Small intestine (tissue), 7 donors: ENCODE results near the gene FNBP1. TPM values are rescaled to one million over a fixed set of nuclear protein-coding genes. Genes with fewer than 3 reads are reported as not detected.
"Not testable (repeated sequence)": the region's sequence is repeated elsewhere in the genome, so short reads cannot be mapped to it uniquely, and the experiment has no call there.

Experiments
- DNase-seq, 2 donors: peaks; one replicate each; pipeline versions ENCODE4 v3.0.0 to v3.0.0-alpha.2; 2013
- FAIRE-seq: peaks from 2 replicates; lab custom pipeline; 2012; peaks lifted over from hg19 to GRCh38; lab: Jason Lieb, UNC
- H3K27ac ChIP-seq, 3 donors: one replicate each; pipeline ENCODE4 v1.5.1; 2013; ENCODE audit warnings: low read length in 2 of 3, mild to moderate bottlenecking in 2 of 3, control low read depth in 1 of 3, inconsistent platforms in 1 of 3, low read depth in 1 of 3, moderate library complexity in 1 of 3
- H3K27me3 ChIP-seq, 3 donors: one replicate each; pipeline ENCODE4 v1.6.1; 2013; ENCODE audit warnings: low read length in 3 of 3, inconsistent platforms in 1 of 3; ENCODE audit not compliant: control insufficient read depth in 3 of 3, insufficient read depth in 3 of 3
- H3K36me3 ChIP-seq, 3 donors: one replicate each; pipeline ENCODE4 v1.6.1; 2013; ENCODE audit warnings: low read length in 3 of 3, inconsistent platforms in 1 of 3, low read depth in 1 of 3, mild to moderate bottlenecking in 1 of 3, moderate library complexity in 1 of 3; ENCODE audit not compliant: control insufficient read depth in 3 of 3, insufficient read depth in 2 of 3
- H3K4me1 ChIP-seq, 3 donors: one replicate each; pipeline ENCODE4 v1.6.1; 2013; ENCODE audit warnings: low read length in 2 of 3, inconsistent platforms in 1 of 3, low read depth in 1 of 3, mild to moderate bottlenecking in 1 of 3, moderate library complexity in 1 of 3; ENCODE audit not compliant: control insufficient read depth in 3 of 3, insufficient read depth in 2 of 3
- H3K4me3 ChIP-seq, 3 donors: one replicate each; pipeline ENCODE4 v1.5.1; 2013; ENCODE audit warnings: low read length in 3 of 3, control low read depth in 1 of 3, inconsistent platforms in 1 of 3, low read depth in 1 of 3, mild to moderate bottlenecking in 1 of 3, moderate library complexity in 1 of 3
- H3K9me3 ChIP-seq, 2 donors: one replicate each; pipeline ENCODE4 v1.6.1; 2013; ENCODE audit warnings: low read depth in 1 of 2, low read length in 1 of 2; ENCODE audit not compliant: control insufficient read depth in 2 of 2, insufficient read depth in 1 of 2
- WGBS, 3 donors: extraction: QIAGEN DNeasy Blood & Tissue Kit; methylation state at CpG; one replicate each; pipeline ENCODE4 v1.1.7; 2013; 5-methylcytosine and 5-hydroxymethylcytosine counted together
- polyA plus RNA-seq, 4 donors: library from polyadenylated mRNA; stranded (reverse) in 3 of 4; unstranded in 1 of 4; fragments of 200-250 nt in 3 of 4; fragments of 120-200 nt in 1 of 4; gene quantifications; one replicate each; pipeline versions ENCODE4 v1.2.1 to v1.2.3, GENCODE V29; 2013
- donor health status: healthy with polysubstance abuse.
- donor health status: control.
- donor health status: control.
- donor health status: Bipolar disorder and iron deficiency.
- donor health status: healthy.

The FNBP1 gene
- polyA plus RNA-seq, 4 donors, result 1.3 to 16.5 (median 9.0) TPM

DNA sequence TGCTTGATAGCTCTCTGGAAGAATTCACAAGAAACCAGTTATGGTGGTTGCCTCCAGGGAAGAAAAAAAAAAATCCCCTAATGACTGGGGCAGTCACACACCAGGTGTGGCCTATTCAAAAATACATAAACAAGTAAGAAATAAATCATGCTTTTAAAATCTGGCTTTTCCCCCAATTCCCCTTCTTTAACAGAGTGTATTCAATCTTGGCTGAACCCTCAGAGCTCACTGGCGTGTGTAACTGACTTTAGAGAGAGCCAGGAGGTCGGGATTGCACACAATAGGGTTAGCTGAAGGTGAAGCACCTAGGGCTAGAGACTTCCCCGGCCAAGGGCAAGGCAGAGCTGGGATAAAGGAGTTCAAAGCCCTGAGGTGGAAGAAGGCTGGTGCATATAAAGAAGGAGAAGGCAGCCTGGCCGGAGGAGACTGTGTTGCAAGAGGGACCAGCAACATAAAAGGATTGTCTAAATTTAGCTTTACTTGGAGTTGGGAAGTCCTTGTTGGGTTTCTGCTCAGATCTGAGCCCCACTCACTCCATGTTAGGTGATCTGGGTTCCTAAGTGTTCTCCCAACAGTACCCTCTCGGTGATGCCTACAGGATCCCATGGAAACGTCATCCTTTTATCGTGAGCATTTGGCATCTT, 19.7 kb downstream of the FNBP1 start:
- Histone ChIP-seq H3K27me3 (no peaks in the 10 kb centered on the region), H3K4me3 (no peak overlapping the region), H3K4me1 (peaks cover 0 to 6% (median 0%) of the 10 kb centered on the region in 3 donors), H3K27ac (peak overlapping the region in 1 of 3 donors; percentile 47), H3K9me3 (peaks cover 0 to 3% of the 10 kb centered on the region in 2 donors), H3K36me3 (no peaks in the 10 kb centered on the region)
- FAIRE-seq, result no peak
- DNase-seq, result no peak
- 67 to 79% (median 69%) methylated on average over 7 of the region's 7 CpGs for WGBS, 3 donors

DNA sequence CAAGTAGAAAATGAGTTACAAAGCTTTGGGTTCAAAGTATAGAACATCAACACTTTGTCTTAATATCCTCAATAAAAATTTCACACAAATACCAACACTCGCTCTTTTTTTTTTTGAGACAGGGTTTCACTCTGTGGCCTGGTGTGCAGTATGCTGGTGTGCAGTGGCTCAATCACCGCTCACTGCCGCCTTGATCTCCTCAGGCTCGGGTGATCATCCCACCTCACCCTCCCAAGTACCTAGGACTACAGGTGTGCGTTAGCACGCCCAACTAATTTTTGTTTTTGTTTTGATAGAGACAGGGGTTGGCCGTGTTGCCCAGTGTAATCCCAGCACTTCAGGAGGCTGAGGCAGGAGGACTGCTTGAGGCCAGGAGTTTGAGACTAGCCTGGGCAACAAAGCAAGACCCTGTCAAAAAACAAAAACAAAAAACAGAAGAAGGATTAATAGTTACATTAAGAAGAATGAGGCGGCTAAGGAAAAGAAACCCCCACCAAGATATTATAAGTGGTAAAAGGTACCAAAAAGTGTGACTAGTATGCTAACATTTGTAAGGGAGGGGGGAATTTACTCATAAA, 20.3 kb downstream of the FNBP1 start:
- DNase-seq (no peak), FAIRE-seq (no peak)
- Histone ChIP-seq H3K27me3 (no peaks in the 10 kb centered on the region), H3K36me3 (no peaks in the 10 kb centered on the region), H3K9me3 (peaks cover 0 to 3% of the 10 kb centered on the region in 2 donors), H3K27ac (peak overlapping the region in 1 of 3 donors; percentile 21), H3K4me1 (peaks cover 0 to 6% (median 0%) of the 10 kb centered on the region in 3 donors), H3K4me3 (no peak overlapping the region)
- 78 to 79% (median 79%) methylated on average over 8 of the region's 8 CpGs for WGBS, 3 donors

DNA sequence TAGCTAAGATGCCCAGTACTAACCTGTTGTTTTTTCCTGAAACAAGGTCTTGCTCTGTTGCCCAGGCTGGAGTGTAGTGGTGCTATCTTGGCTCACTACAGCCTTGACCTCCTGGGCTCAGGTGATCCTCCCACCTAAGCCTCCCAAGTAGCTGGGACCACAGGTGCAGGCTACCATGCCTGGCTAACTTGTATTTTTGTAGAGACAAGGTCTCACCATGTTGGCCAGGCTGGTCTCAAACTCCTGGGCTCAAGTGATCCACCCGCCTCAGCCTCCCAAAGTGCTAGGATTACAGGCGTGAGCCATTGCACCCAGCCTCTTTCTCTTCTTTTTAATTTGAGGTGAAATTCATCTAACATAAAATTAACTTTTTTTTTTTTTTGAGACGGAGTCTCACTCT, 21.1 kb downstream of the FNBP1 start:
- not testable (repeated sequence) for H3K36me3 ChIP-seq, H3K9me3 ChIP-seq, DNase-seq, H3K27me3 ChIP-seq, H3K27ac ChIP-seq, H3K4me1 ChIP-seq, FAIRE-seq, H3K4me3 ChIP-seq
- 89 to 91% (median 90%) methylated on average over 3 of the region's 3 CpGs for WGBS, 3 donors

DNA sequence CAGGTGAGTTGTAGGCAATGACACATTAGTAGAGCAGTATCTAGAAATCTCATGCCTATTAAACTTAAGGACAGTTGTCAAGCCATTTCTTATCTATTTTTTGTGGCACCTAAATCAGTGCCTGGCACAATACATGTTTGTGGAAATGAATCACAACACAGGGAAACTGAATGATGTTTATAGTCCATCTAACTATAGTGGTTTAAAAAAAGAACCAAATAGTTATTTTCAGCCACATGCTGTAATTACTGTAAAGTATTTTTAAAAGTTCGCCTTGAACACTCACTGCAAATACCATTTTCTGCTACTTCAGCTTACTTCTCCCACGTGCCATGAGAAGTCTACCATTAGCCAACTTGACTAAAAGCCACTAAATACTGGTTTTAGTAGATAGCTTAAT, 21.9 kb downstream of the FNBP1 start:
- 64 to 68% (median 67%) methylated on average over 2 of the region's 2 CpGs for WGBS, 3 donors
- DNase-seq, result no peak
- no peak for FAIRE-seq
- Histone ChIP-seq H3K9me3 (peaks cover 0 to 4% of the 10 kb centered on the region in 2 donors), H3K4me3 (no peak overlapping the region), H3K4me1 (peaks cover 0 to 6% (median 0%) of the 10 kb centered on the region in 3 donors), H3K36me3 (no peaks in the 10 kb centered on the region), H3K27ac (no peak overlapping the region), H3K27me3 (no peaks in the 10 kb centered on the region)

DNA sequence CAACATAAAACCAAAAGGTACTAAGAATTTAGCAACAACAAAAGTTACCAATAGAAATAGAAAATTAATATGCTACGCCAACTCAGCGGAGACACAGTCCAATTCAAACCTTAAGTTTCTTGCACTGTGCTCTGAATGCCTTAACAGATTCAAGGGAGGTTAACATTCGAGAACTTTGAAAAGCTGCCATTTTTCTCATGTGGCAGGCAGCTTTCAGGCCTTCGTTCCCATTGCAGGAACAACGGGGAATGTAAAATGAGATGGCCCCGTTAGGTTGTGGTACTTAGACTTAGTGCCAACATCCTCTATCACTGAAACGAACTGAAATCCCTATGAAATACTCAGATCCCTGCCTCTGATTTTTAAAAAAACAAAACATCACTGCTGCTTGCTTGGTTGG, 22.4 kb downstream of the FNBP1 start:
- Histone ChIP-seq H3K27me3 (no peaks in the 10 kb centered on the region), H3K4me1 (peaks cover 0 to 6% (median 0%) of the 10 kb centered on the region in 3 donors), H3K9me3 (peaks cover 0 to 5% of the 10 kb centered on the region in 2 donors), H3K4me3 (no peak overlapping the region), H3K27ac (peak overlapping the region in 1 of 3 donors; percentile 58), H3K36me3 (no peaks in the 10 kb centered on the region)
- no peak for DNase-seq
- 63 to 67% (median 63%) methylated on average over 7 of the region's 7 CpGs for WGBS, 3 donors
- no peak for FAIRE-seq

DNA sequence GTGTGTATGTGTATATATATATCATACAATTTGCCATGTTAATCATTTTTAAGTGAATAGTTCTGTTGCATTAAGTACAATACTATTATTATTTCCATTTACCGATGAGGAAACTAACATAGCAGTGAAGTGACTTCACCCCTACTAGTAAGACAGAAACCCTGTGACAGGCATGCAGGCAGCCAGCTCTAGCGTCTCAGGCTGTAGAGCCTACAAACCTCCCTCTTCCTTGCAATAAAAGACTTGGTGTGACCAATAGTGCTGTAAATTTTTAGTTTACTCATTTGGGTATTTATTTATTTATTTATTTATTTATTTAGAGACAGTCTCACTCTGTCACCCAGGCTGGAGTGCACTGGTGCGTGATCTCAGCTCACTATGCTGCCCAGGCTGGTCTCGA, 24.7 kb downstream of the FNBP1 start:
- Histone ChIP-seq H3K27ac (no peak overlapping the region), H3K27me3 (no peaks in the 10 kb centered on the region), H3K4me1 (peaks cover 0 to 4% (median 0%) of the 10 kb centered on the region in 3 donors), H3K9me3 (peaks cover 0 to 5% of the 10 kb centered on the region in 2 donors), H3K4me3 (no peak overlapping the region), H3K36me3 (no peaks in the 10 kb centered on the region)
- DNase-seq (no peak), FAIRE-seq (no peak)
- 74 to 88% (median 85%) methylated on average over 4 of the region's 4 CpGs for WGBS, 3 donors

DNA sequence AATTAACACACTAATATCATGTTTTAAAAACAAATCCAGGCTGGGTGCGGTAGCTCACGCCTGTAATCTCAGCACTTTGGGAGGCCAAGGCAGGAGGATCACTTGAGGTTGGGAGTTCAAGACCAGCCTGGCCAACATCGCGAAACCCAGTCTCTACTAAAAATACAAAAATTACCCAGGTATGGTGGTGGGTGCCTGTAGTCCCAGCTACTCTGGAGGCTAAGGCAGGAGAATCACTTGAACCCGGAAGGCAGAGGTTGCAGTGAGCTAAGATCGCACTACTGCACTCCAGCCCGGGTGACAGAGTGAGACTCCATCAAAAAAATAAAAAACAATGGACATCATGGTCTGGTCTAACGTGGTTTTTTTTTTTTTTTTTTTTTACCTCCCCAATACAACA, 25.5 kb downstream of the FNBP1 start:
- not testable (repeated sequence) for H3K4me3 ChIP-seq, H3K36me3 ChIP-seq, H3K4me1 ChIP-seq, FAIRE-seq, H3K27me3 ChIP-seq, H3K9me3 ChIP-seq, DNase-seq
- WGBS, 3 donors, result 90 to 91% (median 90%) methylated on average over 8 of the region's 8 CpGs
- peak overlapping the region in 1 of 3 donors; percentile 10 for H3K27ac ChIP-seq

DNA sequence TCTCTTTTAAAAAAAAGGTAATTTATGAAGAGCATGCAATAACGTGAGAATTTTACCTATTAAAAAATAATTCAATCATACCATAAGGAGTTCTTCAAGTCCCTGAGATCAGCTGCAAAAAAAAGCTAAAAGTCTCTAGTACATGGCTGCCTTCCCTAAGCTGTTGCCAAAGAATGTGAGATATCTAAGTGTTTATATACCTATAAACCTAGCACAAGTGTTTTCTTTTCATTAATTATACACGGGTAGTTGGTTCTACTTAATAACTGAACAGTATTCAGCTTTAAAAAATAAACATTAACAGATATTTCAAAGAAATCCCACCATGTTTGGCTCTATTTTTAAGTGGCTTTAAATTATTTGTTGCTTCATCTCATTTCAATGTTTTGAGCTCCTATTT, 25.9 kb downstream of the FNBP1 start:
- H3K27me3 ChIP-seq, result no peaks in the 10 kb centered on the region
- H3K36me3 ChIP-seq, result no peaks in the 10 kb centered on the region
- FAIRE-seq (no peak), DNase-seq (no peak)
- 50 to 51% (median 50%) methylated on average over 2 of the region's 2 CpGs for WGBS, 3 donors
- peak overlapping the region in 1 of 3 donors; percentile 48 for H3K27ac ChIP-seq
- peaks cover 0 to 5% of the 10 kb centered on the region in 2 donors for H3K9me3 ChIP-seq
- no peak overlapping the region for H3K4me3 ChIP-seq
- no peaks in the 10 kb centered on the region for H3K4me1 ChIP-seq
